Mammary epithelial cell (primary cell): ENCODE measurements around the gene ZNF749.

Source experiments
- EZH2 ChIP-seq: IDR thresholded peaks from 2 replicates; pipeline ENCODE4 v1.6.1; 2012; ENCODE audit warnings: low read length, inconsistent platforms, borderline replicate concordance
- TF ChIP-seq, protein P1 (sequence below), 2 donors: IDR thresholded peaks in 1 of 2; conservative IDR thresholded peaks in 1 of 2; 2 replicates each; pipeline ENCODE4 v1.5.1; 2011 to 2012; ENCODE audit warnings: inconsistent platforms in 2 of 2, low read length in 2 of 2, mild to moderate bottlenecking in 2 of 2, control low read depth in 1 of 2, low read depth in 1 of 2; ENCODE audit not compliant: insufficient read depth in 1 of 2; ENCODE audit errors: extremely low read depth in 1 of 2

DNA sequence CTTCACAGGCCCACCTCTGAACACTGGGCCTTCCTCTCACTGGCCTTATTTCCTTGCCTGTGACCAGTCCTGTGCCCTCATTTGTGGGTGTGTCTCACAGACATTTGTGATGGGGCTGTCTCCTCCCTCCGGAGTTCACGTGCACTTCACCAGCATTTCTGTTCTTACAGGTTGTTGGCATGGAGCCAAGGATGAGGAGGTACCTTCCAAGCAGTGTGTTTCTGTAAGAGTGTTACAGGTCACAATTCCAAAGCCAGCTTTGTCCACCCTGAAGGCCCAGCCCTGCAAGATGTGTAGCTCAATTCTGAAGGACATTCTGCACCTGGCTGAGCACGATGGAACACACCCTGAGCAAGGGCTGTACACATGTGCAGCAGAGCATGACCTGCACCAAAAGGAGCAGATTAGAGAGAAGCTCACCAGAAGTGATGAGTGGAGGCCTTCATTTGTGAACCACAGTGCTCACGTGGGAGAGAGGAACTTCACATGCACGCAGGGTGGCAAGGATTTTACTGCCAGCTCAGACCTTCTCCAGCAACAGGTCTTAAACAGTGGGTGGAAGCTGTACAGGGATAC is 8.1 kb downstream of the ZNF749 start:
- TF ChIP-seq, protein P1, sequence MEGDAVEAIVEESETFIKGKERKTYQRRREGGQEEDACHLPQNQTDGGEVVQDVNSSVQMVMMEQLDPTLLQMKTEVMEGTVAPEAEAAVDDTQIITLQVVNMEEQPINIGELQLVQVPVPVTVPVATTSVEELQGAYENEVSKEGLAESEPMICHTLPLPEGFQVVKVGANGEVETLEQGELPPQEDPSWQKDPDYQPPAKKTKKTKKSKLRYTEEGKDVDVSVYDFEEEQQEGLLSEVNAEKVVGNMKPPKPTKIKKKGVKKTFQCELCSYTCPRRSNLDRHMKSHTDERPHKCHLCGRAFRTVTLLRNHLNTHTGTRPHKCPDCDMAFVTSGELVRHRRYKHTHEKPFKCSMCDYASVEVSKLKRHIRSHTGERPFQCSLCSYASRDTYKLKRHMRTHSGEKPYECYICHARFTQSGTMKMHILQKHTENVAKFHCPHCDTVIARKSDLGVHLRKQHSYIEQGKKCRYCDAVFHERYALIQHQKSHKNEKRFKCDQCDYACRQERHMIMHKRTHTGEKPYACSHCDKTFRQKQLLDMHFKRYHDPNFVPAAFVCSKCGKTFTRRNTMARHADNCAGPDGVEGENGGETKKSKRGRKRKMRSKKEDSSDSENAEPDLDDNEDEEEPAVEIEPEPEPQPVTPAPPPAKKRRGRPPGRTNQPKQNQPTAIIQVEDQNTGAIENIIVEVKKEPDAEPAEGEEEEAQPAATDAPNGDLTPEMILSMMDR (conservative IDR thresholded peaks at IDR 0.05 in 1 of 2, IDR thresholded peaks at IDR 0.05 in 1 of 2; ENCODE audit: extremely low read depth in 1 of 2, insufficient read depth in 1 of 2, low read depth in 1 of 2, low read length in 2 of 2) = no peak
- no peak for TF ChIP-seq EZH2
